CD4-positive, CD25-positive, alpha-beta regulatory T cell (primary cell): ENCODE measurements around the gene SMTN. TPM values are rescaled to one million over a fixed set of nuclear protein-coding genes. Genes with fewer than 3 reads are reported as not detected.

ENCODE experiments used
- ATAC-seq, 2 donors: fragments of 150-1000 bp; cut with Tn5 transposase; one replicate each; pipeline ENCODE4 v1.10.0; 2021; ENCODE audit warnings: low read depth in 2 of 2, moderate number of reproducible peaks in 2 of 2, moderate library complexity in 1 of 2
- DNase-seq, 3 donors: peaks; one replicate each; pipeline versions ENCODE4 v3.0.0 to v3.0.0-alpha.2; 2012 to 2022; ENCODE audit warnings: mixed read lengths in 1 of 3
- H3K27ac ChIP-seq: one replicate; pipeline ENCODE4 v1.7.0; 2013; ENCODE audit warnings: mild to moderate bottlenecking, low read length; ENCODE audit not compliant: insufficient read depth, poor library complexity, severe bottlenecking
- H3K27me3 ChIP-seq: one replicate; pipeline ENCODE4 v1.7.0; 2013; ENCODE audit warnings: low read length; ENCODE audit not compliant: control insufficient read depth, insufficient read depth
- H3K36me3 ChIP-seq: one replicate; pipeline ENCODE4 v1.7.0; 2013; ENCODE audit warnings: mild to moderate bottlenecking, low read length, moderate library complexity; ENCODE audit not compliant: control insufficient read depth, insufficient read depth
- H3K4me1 ChIP-seq: 2 replicates; pipeline ENCODE4 v1.7.0; 2013; ENCODE audit warnings: mild to moderate bottlenecking, low read length; ENCODE audit not compliant: insufficient read depth, control insufficient read depth, poor library complexity, severe bottlenecking
- H3K4me3 ChIP-seq: one replicate; pipeline ENCODE4 v1.7.0; 2013; ENCODE audit warnings: low read depth, mild to moderate bottlenecking, low read length, moderate library complexity
- H3K9me3 ChIP-seq, 2 experiments: 1 replicate in 1 of 2; 2 replicates in 1 of 2; pipeline ENCODE4 v1.7.0; 2013; ENCODE audit warnings: low read length in 2 of 2, mild to moderate bottlenecking in 1 of 2, moderate library complexity in 1 of 2; ENCODE audit not compliant: control insufficient read depth in 2 of 2
- H3K27ac Mint-ChIP-seq, 3 donors: one replicate each; pipeline ENCODE4 v1.8.0; 2020 to 2022; ENCODE audit warnings: mild to moderate bottlenecking in 3 of 3, mixed read lengths in 3 of 3, moderate library complexity in 2 of 3
- H3K27me3 Mint-ChIP-seq: one replicate; pipeline ENCODE4 v1.8.0; 2022; ENCODE audit warnings: mild to moderate bottlenecking, mixed read lengths
- H3K36me3 Mint-ChIP-seq: one replicate; pipeline ENCODE4 v1.8.0; 2020; ENCODE audit warnings: mixed read lengths
- H3K4me1 Mint-ChIP-seq, 4 donors: one replicate each; pipeline ENCODE4 v1.8.0; 2020 to 2022; ENCODE audit warnings: mixed read lengths in 4 of 4, mild to moderate bottlenecking in 1 of 4
- H3K4me3 Mint-ChIP-seq, 4 donors: one replicate each; pipeline ENCODE4 v1.8.0; 2020 to 2022; ENCODE audit warnings: mild to moderate bottlenecking in 4 of 4, mixed read lengths in 4 of 4, moderate library complexity in 3 of 4
- H3K9me3 Mint-ChIP-seq, 7 donors: one replicate each; pipeline ENCODE4 v1.8.0; 2020 to 2022; ENCODE audit warnings: mixed read lengths in 7 of 7, mild to moderate bottlenecking in 3 of 7, moderate library complexity in 2 of 7
- polyA plus RNA-seq, 4 donors: library from polyadenylated mRNA; unstranded; fragments of 300-500 nt; fragmentation: Illumina TruSeq; gene quantifications; one replicate each; pipeline ENCODE4 v1.2.3, GENCODE V29; 2021
- total RNA-seq: library from RNA; stranded (reverse); gene quantifications from one replicate; pipeline ENCODE4 v1.2.3, GENCODE V29; 2022

The SMTN gene
- total and polyA plus RNA-seq, 5 donors from 2014 or later = 0.33 to 6.5 (median 0.63) TPM; not detected in 1

DNA sequence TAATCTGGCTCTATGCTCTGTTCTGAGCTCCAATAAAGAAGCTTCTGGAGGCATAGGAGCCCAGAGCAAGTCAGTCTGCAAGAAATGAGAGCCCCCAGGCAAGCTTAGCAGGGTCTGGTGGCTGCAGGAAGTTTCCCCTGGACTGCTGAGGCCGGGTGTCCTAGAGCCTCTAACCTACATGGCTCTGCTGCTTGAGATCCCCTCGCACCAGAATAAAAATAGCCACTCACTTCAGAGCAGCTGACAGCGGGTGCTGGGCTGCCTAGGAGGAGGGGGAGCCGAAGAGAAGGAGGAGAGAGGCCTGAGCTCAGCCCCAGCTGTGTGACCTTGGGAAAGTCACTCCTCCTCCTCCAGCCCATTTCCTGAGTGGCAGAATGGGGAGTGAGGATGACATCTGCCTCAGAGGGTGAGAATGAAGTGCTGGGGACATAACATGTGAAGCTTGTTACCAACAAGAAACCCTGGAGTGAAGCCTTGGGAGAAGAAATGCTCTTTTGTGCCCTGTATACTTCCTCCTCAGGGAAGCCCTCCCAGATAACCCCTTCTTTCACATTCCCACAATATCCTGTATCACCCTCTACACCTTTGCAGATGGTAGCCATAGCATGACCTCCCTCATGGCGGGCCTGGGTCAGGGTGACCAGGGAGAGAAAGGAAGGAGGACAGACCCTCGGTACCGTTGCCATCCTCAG, 38.1 kb downstream of the SMTN start:
- DNase-seq (no peak), ATAC-seq (no peak)
- Histone ChIP-seq H3K36me3 (no peaks in the 10 kb centered on the region), H3K9me3 (no peaks in the 10 kb centered on the region), H3K27me3 (no peaks in the 10 kb centered on the region), H3K27ac (no peak overlapping the region), H3K4me3 (no peak overlapping the region), H3K4me1 (no peaks in the 10 kb centered on the region)
- H3K36me3 Mint-ChIP-seq = no peaks in the 10 kb centered on the region
- H3K4me3 Mint-ChIP-seq = no peak overlapping the region
- H3K27ac Mint-ChIP-seq = no peak overlapping the region
- peaks cover 10% of the 10 kb centered on the region for H3K27me3 Mint-ChIP-seq
- peaks cover 0 to 7% (median 1%) of the 10 kb centered on the region in 4 donors for H3K4me1 Mint-ChIP-seq
- no peaks in the 10 kb centered on the region for H3K9me3 Mint-ChIP-seq

DNA sequence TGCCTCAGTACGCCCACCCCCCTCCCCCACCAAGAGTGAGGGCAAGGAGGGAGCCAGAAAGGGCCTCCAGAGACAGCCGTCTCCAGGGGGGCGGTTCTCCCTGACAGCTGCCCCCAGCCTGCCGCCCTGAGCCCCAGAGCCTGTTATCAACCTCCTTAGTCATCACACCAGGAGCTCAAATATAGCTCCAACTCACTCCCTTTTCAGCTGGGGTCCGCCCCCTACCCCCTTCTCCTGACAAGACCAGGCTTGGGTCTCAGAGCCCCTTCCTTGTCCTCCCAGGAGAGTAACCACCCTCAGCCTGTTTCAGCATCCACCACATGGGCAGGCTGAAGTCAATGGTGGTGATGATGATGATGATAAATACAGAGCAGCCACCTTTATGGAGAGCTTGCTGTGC, 39.1 kb downstream of the SMTN start:
- H3K4me3 Mint-ChIP-seq = no peak overlapping the region
- H3K9me3 ChIP-seq = no peaks in the 10 kb centered on the region
- H3K4me1 Mint-ChIP-seq = peaks cover 0 to 7% (median 1%) of the 10 kb centered on the region in 4 donors
- H3K27ac ChIP-seq = no peak overlapping the region
- H3K36me3 ChIP-seq = no peaks in the 10 kb centered on the region
- peak overlapping the region in 2 of 3 donors; percentile 27 to 48 for H3K27ac Mint-ChIP-seq
- no peak overlapping the region for H3K4me3 ChIP-seq
- H3K27me3 ChIP-seq = no peaks in the 10 kb centered on the region
- DNase-seq (no peak), ATAC-seq (no peak)
- H3K36me3 Mint-ChIP-seq = no peaks in the 10 kb centered on the region
- no peaks in the 10 kb centered on the region for H3K4me1 ChIP-seq
- peaks cover 10% of the 10 kb centered on the region for H3K27me3 Mint-ChIP-seq
- no peaks in the 10 kb centered on the region for H3K9me3 Mint-ChIP-seq

DNA sequence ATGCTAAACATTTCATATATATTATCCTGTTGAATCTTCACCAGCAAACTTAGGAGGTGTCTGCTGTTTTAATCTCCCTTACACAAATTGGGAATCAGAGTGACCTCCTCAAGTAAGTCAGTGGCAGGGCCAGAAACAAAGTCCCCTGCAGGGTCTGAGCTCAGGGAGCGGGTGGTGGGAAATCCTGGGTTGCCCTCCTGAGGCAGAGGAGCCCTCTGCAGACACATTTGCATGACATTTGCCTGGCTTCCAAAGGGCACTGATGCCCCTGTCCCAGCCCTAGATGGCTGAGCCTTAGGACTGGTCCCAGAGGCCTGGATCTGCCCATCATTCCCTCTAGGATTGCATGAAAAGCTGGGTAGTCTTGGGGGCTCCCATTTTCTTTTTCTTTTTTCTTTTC, 39.5 kb downstream of the SMTN start:
- H3K27ac ChIP-seq = no peak overlapping the region
- no peak for DNase-seq
- H3K4me1 ChIP-seq = no peaks in the 10 kb centered on the region
- no peak overlapping the region for H3K4me3 ChIP-seq
- ATAC-seq = no peak
- no peaks in the 10 kb centered on the region for H3K27me3 ChIP-seq
- Mint-ChIP-seq H3K4me3 (no peak overlapping the region), H3K4me1 (peaks cover 0 to 7% (median 1%) of the 10 kb centered on the region in 4 donors), H3K36me3 (no peaks in the 10 kb centered on the region), H3K27ac (peak overlapping the region in 1 of 3 donors; percentile 48), H3K27me3 (peaks cover 10% of the 10 kb centered on the region), H3K9me3 (no peaks in the 10 kb centered on the region)
- no peaks in the 10 kb centered on the region for H3K9me3 ChIP-seq
- H3K36me3 ChIP-seq = no peaks in the 10 kb centered on the region

DNA sequence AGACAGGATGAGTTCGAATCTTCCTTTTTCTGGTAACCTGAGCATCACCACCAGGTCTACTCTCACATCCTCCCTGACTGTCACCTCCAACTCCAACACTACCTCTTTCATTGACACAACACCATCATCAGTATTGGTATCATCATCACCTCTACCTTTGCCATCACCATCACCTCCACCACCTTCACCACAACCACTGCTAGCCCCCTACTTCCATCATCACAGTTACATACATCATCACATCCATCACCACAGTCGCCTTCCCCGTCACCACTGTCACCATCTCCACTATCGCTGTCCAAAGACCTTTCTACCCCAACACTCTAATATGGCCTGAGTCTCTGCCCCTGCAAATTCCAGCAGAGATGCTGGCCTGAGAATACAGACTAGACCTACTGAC, 40.3 kb downstream of the SMTN start:
- no peak overlapping the region for H3K4me3 ChIP-seq
- H3K4me3 Mint-ChIP-seq = no peak overlapping the region
- H3K27me3 ChIP-seq = no peaks in the 10 kb centered on the region
- H3K27me3 Mint-ChIP-seq = peaks cover 10% of the 10 kb centered on the region
- H3K36me3 ChIP-seq = no peaks in the 10 kb centered on the region
- DNase-seq = no peak
- H3K36me3 Mint-ChIP-seq = no peaks in the 10 kb centered on the region
- no peak for ATAC-seq
- peak overlapping the region in 1 of 3 donors; percentile 32 for H3K27ac Mint-ChIP-seq
- no peaks in the 10 kb centered on the region for H3K9me3 ChIP-seq
- H3K9me3 Mint-ChIP-seq = no peaks in the 10 kb centered on the region
- peaks cover 0 to 7% (median 1%) of the 10 kb centered on the region in 4 donors for H3K4me1 Mint-ChIP-seq
- no peaks in the 10 kb centered on the region for H3K4me1 ChIP-seq
- no peak overlapping the region for H3K27ac ChIP-seq

DNA sequence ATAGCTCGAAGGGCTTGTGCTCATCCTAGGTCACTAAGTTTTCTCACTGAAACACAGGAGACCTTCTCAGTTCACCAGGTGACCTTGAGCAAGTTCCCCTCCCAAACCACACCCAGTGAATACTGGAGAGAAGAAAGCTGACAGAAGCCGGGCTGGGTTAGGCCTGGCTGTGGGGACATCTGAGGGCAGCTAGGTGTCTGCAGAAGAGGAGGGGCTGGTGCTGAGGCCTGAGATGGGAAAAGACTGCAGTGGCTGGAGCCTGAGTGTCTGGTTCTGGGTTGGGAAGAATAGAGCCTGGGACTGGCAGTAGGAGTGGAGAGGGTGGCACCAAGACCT, 41.0 kb downstream of the SMTN start:
- Histone ChIP-seq H3K27me3 (no peaks in the 10 kb centered on the region), H3K36me3 (no peaks in the 10 kb centered on the region), H3K4me1 (no peaks in the 10 kb centered on the region), H3K4me3 (no peak overlapping the region), H3K9me3 (no peaks in the 10 kb centered on the region), H3K27ac (no peak overlapping the region)
- Mint-ChIP-seq H3K27me3 (peaks cover 10% of the 10 kb centered on the region), H3K4me1 (peaks cover 0 to 7% (median 1%) of the 10 kb centered on the region in 4 donors), H3K36me3 (no peaks in the 10 kb centered on the region), H3K4me3 (no peak overlapping the region), H3K9me3 (no peaks in the 10 kb centered on the region), H3K27ac (no peak overlapping the region)
- DNase-seq = no peak
- ATAC-seq = no peak

DNA sequence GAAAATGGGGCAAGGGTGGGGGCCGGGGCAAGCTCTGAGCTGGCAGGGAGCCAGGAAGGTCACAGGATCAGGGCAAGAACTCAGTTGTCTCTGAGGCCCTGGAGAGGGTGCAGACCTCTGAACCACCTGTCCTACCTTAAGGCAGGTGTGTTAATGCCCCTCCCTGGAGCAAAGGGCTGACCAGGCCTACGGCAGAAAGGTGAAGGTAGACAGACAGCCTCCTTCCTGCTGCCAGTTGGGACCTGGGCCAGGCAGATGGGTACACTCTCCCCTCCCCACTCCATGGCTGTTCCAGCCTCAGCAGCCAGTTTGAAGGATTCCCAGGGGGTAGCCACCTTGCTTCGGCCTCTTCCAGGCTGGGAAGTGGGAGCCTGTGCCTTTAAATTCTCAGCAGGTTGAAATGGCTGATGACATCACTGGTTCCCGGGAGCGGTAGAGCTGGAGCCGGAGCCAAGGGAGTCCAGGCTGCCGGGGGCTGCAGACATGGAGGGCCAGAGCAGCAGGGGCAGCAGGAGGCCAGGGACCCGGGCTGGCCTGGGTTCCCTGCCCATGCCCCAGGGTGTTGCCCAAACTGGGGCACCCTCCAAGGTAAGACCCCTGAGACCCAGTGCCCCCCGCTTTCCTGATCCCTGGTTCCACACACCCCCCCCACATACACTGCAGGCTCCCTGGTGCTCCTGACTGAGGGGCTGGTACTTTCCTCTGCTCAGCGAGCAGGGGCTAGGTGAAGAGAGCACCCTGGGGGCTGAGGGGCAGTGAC, 41.6 kb downstream of the SMTN start, which contains the start of gene INPP5J:
TSS of gene INPP5J (plus strand) at position 435 of the 760 bp plus-strand sequence. CDS start at position 484, 49 bp downstream.
- Histone ChIP-seq H3K27ac (no peak within 1 kb of the TSS), H3K4me3 (no peak within 1 kb of the TSS), H3K36me3 (no peaks in the 10 kb centered on the region), H3K9me3 (no peaks in the 10 kb centered on the region), H3K27me3 (no peaks in the 10 kb centered on the region), H3K4me1 (no peaks in the 10 kb centered on the region)
- DNase-seq = no peak
- Mint-ChIP-seq H3K9me3 (no peaks in the 10 kb centered on the region), H3K4me3 (no peak within 1 kb of the TSS), H3K36me3 (no peaks in the 10 kb centered on the region), H3K27me3 (peaks cover 10% of the 10 kb centered on the region), H3K27ac (peak within 1 kb of the TSS in 1 of 3 donors; percentile 1), H3K4me1 (peaks cover 0 to 7% (median 1%) of the 10 kb centered on the region in 4 donors)
- no peak for ATAC-seq

DNA sequence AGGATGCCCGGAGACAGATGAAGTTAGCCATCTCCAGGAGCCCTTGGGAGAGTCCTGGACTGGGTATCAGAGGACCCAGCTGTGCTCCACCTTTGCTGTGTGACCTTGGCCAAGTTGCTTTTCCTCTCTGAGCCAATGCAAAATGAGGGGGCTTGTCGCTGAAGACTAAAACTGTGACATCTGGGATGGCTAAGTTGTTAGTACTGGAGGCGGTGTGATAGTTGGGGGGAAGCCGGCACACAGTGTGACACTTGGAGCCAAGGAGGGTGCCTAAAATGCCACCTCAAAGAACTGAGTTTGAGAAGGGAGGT, 42.1 kb downstream of the SMTN start:
- Mint-ChIP-seq H3K36me3 (no peaks in the 10 kb centered on the region), H3K4me1 (peaks cover 0 to 7% (median 2%) of the 10 kb centered on the region in 4 donors), H3K27me3 (peaks cover 10% of the 10 kb centered on the region), H3K4me3 (no peak overlapping the region), H3K9me3 (no peaks in the 10 kb centered on the region), H3K27ac (no peak overlapping the region)
- Histone ChIP-seq H3K27ac (no peak overlapping the region), H3K4me1 (no peaks in the 10 kb centered on the region), H3K27me3 (no peaks in the 10 kb centered on the region), H3K9me3 (no peaks in the 10 kb centered on the region), H3K36me3 (no peaks in the 10 kb centered on the region), H3K4me3 (no peak overlapping the region)
- ATAC-seq (no peak), DNase-seq (no peak)

DNA sequence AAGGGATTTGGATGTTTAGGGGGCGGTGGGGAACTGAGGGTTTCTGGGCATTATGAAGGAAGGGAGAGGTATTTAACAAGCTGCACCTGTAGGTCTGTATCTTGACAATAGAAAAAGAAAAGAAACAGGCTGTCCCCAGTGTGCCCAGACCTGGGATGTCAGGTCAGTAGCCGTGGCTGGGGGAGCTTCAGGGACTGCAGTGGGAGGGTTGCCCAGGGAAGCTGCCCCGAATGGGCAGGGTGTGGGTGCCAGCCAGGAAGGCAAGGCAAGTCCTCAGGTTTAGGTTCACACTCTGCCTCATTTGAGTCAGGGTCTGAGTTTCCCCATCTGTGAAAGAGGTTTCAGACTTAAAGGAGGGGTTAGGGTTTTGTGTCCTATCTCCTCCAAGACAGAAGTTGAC, 43.2 kb downstream of the SMTN start:
- H3K36me3 ChIP-seq = no peaks in the 10 kb centered on the region
- Mint-ChIP-seq H3K4me3 (no peak overlapping the region), H3K4me1 (peaks cover 0 to 7% (median 2%) of the 10 kb centered on the region in 4 donors), H3K27ac (peak overlapping the region in 1 of 3 donors; percentile 36), H3K36me3 (no peaks in the 10 kb centered on the region), H3K27me3 (peaks cover 10% of the 10 kb centered on the region), H3K9me3 (no peaks in the 10 kb centered on the region)
- no peaks in the 10 kb centered on the region for H3K4me1 ChIP-seq
- H3K27me3 ChIP-seq = no peaks in the 10 kb centered on the region
- no peak for ATAC-seq
- DNase-seq = no peak
- H3K4me3 ChIP-seq = no peak overlapping the region
- no peak overlapping the region for H3K27ac ChIP-seq
- no peaks in the 10 kb centered on the region for H3K9me3 ChIP-seq
